SH-SY5Y (cell line): ENCODE data around the gene CCT3.

ENCODE experiments used
- GATA2 ChIP-seq: IDR thresholded peaks from 2 replicates; pipeline ENCODE4 v1.6.1; 2011; ENCODE audit warnings: mild to moderate bottlenecking, low read depth, low read length
- GATA3 ChIP-seq: IDR thresholded peaks from 2 replicates; pipeline ENCODE4 v1.6.1; 2011; ENCODE audit warnings: low read depth, mild to moderate bottlenecking, low read length, moderate library complexity

DNA sequence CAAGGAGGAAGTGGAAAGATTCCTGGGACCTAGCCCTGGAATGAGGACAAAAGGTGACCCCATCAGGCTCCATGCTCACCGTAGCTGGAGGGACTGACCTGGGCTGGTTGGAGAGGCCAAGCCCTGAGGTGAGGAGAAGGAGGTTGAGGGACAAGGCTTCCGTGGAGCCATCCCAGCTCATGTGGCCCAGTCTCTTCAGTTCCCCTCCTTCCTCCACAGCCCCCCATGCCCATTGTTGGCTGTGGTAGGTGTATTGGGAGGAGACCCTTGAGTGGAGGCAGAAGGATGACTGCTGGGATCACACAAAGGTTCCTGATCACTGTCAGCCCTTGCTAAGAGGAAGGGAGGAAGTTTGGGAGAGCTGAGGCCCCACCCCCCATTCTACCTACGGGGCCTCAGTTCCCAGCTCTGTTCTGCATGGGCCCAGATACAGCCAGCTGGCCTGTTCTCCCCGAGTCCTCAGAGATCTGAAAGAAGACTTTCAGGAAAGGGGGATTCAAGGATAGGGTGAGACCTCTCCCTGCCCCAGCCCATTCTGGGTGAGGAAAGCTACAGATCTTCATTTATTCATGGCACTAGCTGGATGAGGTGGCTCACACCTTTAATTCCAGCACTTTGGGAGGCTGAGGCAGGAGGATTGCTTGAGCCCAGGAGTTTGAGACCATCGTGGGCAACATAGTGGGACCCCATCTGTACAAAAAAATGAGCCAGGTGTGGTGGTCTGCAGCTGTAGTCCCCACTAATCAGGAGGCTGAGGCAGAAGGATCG lies 48.2 kb upstream of the CCT3 start:
- TF ChIP-seq GATA3 (no peak), GATA2 (no peak)
